ENCODE data around the gene TEX30. TPM values are rescaled to one million over a fixed set of nuclear protein-coding genes. Genes with fewer than 3 reads are reported as not detected.

TEX30 gene
- total RNA-seq, 1 donor from 2014 or later = 8.1 TPM

DNA sequence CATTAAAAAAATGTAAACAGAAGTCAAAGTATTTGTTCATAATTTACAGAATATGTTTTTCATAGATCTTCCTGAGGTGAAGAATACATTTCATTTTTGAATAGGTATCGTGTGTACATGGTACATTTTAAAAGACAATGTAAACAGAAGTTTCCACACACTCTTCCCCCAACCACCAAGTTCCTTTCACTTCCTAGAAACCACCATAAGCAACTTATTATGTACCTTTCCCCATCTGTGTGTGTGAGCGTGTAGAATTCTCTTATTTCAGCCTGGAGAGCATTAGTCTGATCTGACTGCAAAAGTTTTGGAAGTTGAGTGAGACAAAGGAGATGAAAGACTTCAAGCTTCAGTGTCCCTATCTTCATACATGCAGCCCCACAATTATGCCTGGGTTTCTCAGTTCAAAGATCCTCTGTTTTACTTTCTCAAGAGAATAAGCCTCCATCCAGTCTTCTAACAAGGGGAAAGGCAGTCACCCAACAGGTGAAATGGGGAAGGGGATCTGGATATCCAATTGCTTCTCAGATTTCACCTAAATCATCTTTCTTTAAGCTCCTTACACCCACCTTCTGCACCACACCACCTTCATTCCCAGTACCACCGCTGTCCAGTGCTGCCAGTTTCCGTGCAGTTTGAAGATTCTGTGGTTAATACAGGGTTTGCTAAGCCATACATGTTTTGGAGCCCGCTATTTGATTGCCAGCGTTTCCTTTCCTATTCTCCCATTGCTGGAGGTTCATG, 2.1 kb downstream of the TEX30 start:
- H3K27me3 ChIP-seq (ENCODE audit: low read depth) = no peaks in the 10 kb centered on the region
- no peak for DNase-seq
- intact Hi-C loops (cut with micrococcal nuclease) = no loop called here

DNA sequence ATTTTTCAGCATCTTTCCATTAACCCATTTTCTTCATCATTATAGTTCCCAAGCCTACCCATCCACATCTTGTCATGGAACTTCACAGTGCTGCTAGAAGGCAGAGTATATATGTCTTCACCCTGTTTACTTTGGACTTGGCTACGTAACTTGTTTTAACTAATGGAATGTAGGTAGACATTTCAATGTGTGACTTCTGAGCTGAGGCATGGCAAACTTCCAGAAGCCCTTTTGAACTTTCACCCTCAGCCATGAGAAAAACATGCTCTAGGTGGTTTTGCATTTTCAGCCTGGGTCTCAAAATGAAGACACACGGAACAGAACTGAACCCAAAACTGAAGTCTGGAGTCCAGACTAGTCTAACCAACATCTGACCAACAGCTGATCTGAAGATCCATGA, 3.2 kb downstream of the TEX30 start:
- no peak overlapping the region for H3K27ac ChIP-seq (replicated peaks)
- intact Hi-C loops (cut with micrococcal nuclease) = no loop called here
- H3K36me3 ChIP-seq = peaks cover 12% of the 10 kb centered on the region
- no peaks in the 10 kb centered on the region for H3K9me3 ChIP-seq (replicated peaks)
- peaks cover 18% of the 10 kb centered on the region for H3K4me1 ChIP-seq
- TF ChIP-seq, protein P1, sequence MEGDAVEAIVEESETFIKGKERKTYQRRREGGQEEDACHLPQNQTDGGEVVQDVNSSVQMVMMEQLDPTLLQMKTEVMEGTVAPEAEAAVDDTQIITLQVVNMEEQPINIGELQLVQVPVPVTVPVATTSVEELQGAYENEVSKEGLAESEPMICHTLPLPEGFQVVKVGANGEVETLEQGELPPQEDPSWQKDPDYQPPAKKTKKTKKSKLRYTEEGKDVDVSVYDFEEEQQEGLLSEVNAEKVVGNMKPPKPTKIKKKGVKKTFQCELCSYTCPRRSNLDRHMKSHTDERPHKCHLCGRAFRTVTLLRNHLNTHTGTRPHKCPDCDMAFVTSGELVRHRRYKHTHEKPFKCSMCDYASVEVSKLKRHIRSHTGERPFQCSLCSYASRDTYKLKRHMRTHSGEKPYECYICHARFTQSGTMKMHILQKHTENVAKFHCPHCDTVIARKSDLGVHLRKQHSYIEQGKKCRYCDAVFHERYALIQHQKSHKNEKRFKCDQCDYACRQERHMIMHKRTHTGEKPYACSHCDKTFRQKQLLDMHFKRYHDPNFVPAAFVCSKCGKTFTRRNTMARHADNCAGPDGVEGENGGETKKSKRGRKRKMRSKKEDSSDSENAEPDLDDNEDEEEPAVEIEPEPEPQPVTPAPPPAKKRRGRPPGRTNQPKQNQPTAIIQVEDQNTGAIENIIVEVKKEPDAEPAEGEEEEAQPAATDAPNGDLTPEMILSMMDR (IDR thresholded peaks at IDR 0.05; ENCODE audit: borderline replicate concordance) = no peak
- DNase-seq = no peak
- H3K4me3 ChIP-seq = no peak overlapping the region
- H3K27me3 ChIP-seq (ENCODE audit: low read depth) = no peaks in the 10 kb centered on the region

More for the DNA sequence above, 2.1 kb downstream of the TEX30 start:
- Histone ChIP-seq H3K27ac (replicated peaks) (no peak overlapping the region), H3K9me3 (replicated peaks) (no peaks in the 10 kb centered on the region), H3K4me1 (peaks cover 18% of the 10 kb centered on the region), H3K4me3 (no peak overlapping the region), H3K36me3 (peaks cover 2% of the 10 kb centered on the region)
- TF ChIP-seq, protein P1 (IDR thresholded peaks at IDR 0.05; ENCODE audit: borderline replicate concordance) = no peak

DNA sequence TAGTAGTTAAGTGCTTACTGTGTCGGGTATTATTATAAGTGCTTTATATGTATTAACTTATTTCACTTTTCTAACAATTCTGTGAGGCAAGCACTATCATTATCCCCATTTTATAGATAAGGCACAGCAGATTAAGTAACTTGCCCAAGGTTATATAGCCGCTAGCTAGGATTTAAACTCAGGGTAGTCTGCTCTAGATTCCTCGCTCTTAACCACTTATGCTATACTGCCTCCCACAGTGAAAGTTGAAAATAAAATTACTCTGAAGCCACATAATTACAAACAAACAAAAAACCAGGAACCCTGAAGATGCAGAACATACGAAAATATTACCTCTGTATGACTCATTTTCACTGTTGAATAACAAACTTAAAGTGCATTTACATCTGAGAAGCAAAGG, 3.9 kb downstream of the TEX30 start:
- peaks cover 18% of the 10 kb centered on the region for H3K4me1 ChIP-seq
- peaks cover 12% of the 10 kb centered on the region for H3K36me3 ChIP-seq
- intact Hi-C loops (cut with micrococcal nuclease) = no loop called here
- H3K27ac ChIP-seq (replicated peaks) = no peak overlapping the region
- no peak for DNase-seq
- H3K9me3 ChIP-seq (replicated peaks) = no peaks in the 10 kb centered on the region
- no peak overlapping the region for H3K4me3 ChIP-seq
- H3K27me3 ChIP-seq (ENCODE audit: low read depth) = no peaks in the 10 kb centered on the region
- TF ChIP-seq, protein P1 (IDR thresholded peaks at IDR 0.05; ENCODE audit: borderline replicate concordance) = no peak

DNA sequence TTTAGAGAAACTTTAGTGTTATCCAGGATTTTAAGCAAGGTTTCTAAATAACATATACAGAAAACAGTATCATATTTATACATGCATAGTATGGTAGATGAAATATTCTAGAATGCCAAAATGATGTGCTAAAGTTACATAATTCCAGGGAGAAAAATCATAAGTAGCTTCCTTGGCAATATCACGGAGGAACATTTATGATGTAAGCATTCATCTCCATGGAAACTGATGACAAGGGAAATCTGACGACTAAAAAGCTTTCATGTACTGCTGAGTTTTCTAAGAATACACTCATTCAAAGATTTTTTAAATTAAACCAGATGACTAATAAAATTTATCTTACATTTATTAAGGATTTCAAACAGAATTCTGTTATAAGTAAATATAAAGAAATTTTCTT, 4.7 kb downstream of the TEX30 start:
- Histone ChIP-seq H3K9me3 (replicated peaks) (no peaks in the 10 kb centered on the region), H3K4me3 (no peak overlapping the region), H3K27ac (replicated peaks) (no peak overlapping the region), H3K27me3 (ENCODE audit: low read depth) (no peaks in the 10 kb centered on the region), H3K36me3 (peaks cover 12% of the 10 kb centered on the region), H3K4me1 (peaks cover 14% of the 10 kb centered on the region)
- no peak for DNase-seq
- intact Hi-C loops (cut with micrococcal nuclease) = no loop called here
- TF ChIP-seq, protein P1 (IDR thresholded peaks at IDR 0.05; ENCODE audit: borderline replicate concordance) = no peak

DNA sequence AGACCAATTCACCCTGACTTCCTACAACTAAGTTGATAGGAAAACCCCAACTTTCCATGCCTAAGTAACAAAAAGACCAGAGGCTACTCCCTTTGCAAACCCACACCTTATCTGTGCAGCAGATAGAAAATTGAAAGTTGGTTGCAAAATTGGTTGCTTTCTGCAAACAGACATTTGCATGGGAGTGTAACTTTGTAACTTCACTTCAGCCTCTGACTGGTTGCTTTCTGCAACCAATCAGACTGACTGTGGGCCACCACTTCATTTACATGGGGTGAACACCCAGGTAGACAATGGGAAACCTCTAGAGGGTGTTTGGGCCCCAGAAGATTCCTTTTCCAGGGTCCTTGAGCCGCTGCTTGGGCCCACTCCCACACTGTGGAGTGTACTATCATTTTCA, 9.8 kb downstream of the TEX30 start:
- Histone ChIP-seq H3K36me3 (peaks cover 12% of the 10 kb centered on the region), H3K27me3 (ENCODE audit: low read depth) (no peaks in the 10 kb centered on the region), H3K27ac (replicated peaks) (no peak overlapping the region), H3K4me1 (peaks cover 8% of the 10 kb centered on the region), H3K4me3 (no peak overlapping the region), H3K9me3 (replicated peaks) (no peaks in the 10 kb centered on the region)
- intact Hi-C loops (cut with micrococcal nuclease) = no loop called here
- TF ChIP-seq, protein P1 (IDR thresholded peaks at IDR 0.05; ENCODE audit: borderline replicate concordance) = no peak
- DNase-seq = no peak
